ENCODE data around the gene RORB.

- TF ChIP-seq EZH2 (IDR thresholded peaks at IDR 0.05; ENCODE audit: borderline replicate concordance, insufficient read depth, low read length, poor library complexity, severe bottlenecking) (no peak), EP300 (conservative IDR thresholded peaks at IDR 0.05; ENCODE audit: poor library complexity, severe bottlenecking) (no peak), RAD21 (conservative IDR thresholded peaks at IDR 0.05) (no peak), POLR2AphosphoS5 (IDR thresholded peaks at IDR 0.05) (no peak), MXI1 (conservative IDR thresholded peaks at IDR 0.05; ENCODE audit: poor library complexity, severe bottlenecking) (no peak)
- TF ChIP-seq, protein P1, sequence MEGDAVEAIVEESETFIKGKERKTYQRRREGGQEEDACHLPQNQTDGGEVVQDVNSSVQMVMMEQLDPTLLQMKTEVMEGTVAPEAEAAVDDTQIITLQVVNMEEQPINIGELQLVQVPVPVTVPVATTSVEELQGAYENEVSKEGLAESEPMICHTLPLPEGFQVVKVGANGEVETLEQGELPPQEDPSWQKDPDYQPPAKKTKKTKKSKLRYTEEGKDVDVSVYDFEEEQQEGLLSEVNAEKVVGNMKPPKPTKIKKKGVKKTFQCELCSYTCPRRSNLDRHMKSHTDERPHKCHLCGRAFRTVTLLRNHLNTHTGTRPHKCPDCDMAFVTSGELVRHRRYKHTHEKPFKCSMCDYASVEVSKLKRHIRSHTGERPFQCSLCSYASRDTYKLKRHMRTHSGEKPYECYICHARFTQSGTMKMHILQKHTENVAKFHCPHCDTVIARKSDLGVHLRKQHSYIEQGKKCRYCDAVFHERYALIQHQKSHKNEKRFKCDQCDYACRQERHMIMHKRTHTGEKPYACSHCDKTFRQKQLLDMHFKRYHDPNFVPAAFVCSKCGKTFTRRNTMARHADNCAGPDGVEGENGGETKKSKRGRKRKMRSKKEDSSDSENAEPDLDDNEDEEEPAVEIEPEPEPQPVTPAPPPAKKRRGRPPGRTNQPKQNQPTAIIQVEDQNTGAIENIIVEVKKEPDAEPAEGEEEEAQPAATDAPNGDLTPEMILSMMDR (IDR thresholded peaks at IDR 0.05; ENCODE audit: poor library complexity, severe bottlenecking): no peak
Measured at GRCh38 chr9:74503666-74504065, 6.5 kb downstream of the RORB start.

Data from neural cell (in vitro differentiated cells).